ENCODE results near the gene PAX8.
"Not testable (repeated sequence)": the region's sequence is repeated elsewhere in the genome, so short reads cannot be mapped to it uniquely, and the experiment has no call there.

DNA sequence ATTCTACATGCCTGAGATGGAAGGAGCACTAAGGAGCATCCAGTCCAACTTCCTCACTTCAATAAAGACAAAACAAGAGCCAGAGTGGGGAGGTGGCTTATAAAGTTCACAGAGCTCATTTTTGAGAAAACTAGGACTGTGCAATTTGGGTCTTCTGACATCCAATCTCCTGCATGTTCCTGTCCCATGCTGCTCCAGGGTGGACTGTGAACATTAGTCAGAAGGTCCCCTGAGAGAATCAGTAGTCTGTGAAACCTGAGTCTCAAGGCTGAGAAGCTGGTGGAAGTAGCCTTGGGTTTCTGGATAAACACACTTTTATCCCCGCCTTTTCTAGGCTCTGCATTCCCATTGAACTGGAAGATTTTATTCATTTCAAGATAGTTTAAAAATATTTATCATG lies 33.1 kb upstream of the PAX8 start:
- TF ChIP-seq, protein P1, sequence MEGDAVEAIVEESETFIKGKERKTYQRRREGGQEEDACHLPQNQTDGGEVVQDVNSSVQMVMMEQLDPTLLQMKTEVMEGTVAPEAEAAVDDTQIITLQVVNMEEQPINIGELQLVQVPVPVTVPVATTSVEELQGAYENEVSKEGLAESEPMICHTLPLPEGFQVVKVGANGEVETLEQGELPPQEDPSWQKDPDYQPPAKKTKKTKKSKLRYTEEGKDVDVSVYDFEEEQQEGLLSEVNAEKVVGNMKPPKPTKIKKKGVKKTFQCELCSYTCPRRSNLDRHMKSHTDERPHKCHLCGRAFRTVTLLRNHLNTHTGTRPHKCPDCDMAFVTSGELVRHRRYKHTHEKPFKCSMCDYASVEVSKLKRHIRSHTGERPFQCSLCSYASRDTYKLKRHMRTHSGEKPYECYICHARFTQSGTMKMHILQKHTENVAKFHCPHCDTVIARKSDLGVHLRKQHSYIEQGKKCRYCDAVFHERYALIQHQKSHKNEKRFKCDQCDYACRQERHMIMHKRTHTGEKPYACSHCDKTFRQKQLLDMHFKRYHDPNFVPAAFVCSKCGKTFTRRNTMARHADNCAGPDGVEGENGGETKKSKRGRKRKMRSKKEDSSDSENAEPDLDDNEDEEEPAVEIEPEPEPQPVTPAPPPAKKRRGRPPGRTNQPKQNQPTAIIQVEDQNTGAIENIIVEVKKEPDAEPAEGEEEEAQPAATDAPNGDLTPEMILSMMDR (conservative IDR thresholded peaks at IDR 0.05; ENCODE audit: low read depth, low read length): not testable (repeated sequence)
- not testable (repeated sequence) for TF ChIP-seq EZH2 (IDR thresholded peaks at IDR 0.05; ENCODE audit: borderline replicate concordance, low read depth, low read length, poor library complexity, severe bottlenecking)
